Retinal pigment epithelial cell (primary cell): ENCODE data around the gene ARFGAP3.
A peak's percentile ranks its signal among the peaks of the same experiment; 100 is the strongest.

Source experiments
- DNase-seq: peaks from one replicate; pipeline ENCODE4 v3.0.0-alpha.2; 2010; ENCODE audit warnings: low read depth
- H3K4me3 ChIP-seq: 2 replicates; pipeline ENCODE4 v1.5.1; 2011; ENCODE audit warnings: mild to moderate bottlenecking, low read length, control low read depth, moderate library complexity
- TF ChIP-seq, protein P1 (sequence below): conservative IDR thresholded peaks from 2 replicates; pipeline ENCODE4 v1.5.1; 2011; ENCODE audit warnings: low read depth, low read length, control low read depth, inconsistent platforms

The ARFGAP3 gene

DNA sequence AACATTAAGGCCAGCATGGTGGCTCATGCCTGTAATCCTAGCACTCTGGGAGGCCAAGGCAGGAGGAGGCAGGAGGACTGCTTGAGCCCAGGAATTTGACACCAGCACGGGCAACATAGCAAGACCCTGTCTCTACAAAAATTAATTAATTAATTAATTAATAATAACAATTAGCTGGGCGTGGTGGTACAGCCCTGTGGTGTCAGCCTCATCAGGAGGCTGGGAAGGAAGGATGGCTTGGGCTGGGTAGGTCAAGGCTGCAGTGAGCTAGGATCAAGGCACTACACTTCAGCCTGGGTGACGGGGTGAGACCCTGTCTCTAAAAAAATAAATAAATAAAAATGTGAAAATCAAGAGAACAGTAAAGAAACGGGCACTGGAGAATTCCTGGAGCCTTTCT lies 1.4 kb downstream of the ARFGAP3 start:
- TF ChIP-seq, protein P1, sequence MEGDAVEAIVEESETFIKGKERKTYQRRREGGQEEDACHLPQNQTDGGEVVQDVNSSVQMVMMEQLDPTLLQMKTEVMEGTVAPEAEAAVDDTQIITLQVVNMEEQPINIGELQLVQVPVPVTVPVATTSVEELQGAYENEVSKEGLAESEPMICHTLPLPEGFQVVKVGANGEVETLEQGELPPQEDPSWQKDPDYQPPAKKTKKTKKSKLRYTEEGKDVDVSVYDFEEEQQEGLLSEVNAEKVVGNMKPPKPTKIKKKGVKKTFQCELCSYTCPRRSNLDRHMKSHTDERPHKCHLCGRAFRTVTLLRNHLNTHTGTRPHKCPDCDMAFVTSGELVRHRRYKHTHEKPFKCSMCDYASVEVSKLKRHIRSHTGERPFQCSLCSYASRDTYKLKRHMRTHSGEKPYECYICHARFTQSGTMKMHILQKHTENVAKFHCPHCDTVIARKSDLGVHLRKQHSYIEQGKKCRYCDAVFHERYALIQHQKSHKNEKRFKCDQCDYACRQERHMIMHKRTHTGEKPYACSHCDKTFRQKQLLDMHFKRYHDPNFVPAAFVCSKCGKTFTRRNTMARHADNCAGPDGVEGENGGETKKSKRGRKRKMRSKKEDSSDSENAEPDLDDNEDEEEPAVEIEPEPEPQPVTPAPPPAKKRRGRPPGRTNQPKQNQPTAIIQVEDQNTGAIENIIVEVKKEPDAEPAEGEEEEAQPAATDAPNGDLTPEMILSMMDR: no peak

DNA sequence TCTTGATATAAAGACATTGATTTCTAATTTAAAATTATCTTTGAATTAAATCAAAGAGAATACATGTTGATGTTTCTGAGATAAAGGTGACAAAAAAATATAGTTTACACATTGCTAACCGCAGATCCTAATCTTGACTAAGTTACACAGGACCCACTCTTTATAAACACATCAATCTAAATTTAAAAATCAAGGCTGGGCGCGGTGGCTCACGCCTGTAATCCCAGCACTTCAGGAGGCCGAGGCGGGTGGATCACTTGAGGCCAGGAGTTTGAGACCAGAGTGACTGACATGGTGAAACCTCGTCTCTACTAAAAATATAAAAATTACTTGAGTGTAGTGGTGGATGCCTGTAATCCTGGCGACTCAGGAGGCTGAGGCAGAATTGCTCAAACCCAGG lies 1.9 kb downstream of the ARFGAP3 start:
- no peak overlapping the region for H3K4me3 ChIP-seq
- TF ChIP-seq, protein P1: no peak
- DNase-seq: no peak

More for the DNA sequence above, 1.4 kb downstream of the ARFGAP3 start:
- peak overlapping the region; percentile 86 for H3K4me3 ChIP-seq
- DNase-seq: no peak

DNA sequence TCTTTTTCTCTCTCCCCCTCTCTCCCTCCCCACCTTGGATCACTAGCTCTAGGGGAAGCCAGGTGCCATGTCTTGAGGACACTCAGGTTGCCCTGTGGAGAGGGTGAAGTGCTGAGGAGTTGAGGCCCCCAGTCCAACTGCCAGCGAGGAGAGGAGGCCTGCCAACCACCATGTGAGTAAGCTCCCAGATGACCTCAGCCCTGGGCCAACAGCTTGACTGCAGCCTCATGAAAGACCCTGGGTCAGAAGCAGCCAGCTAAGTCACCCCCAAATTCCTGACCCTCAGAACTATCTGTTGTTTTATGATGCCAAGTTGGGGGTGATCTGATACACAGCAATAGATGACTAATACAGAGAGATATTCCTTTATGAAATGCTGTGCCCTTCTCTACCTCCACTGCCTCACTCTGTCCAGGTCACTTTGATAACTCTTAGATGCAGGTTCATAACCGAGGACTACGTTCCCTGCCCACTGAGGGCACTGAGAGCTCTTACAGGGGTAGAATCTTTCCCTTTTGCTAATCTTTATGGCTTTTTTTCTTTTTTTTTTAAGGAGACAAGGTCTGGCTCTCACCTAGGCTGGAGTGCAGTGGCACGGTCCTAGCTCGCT lies 8.0 kb downstream of the ARFGAP3 start:
- H3K4me3 ChIP-seq: no peak overlapping the region
- TF ChIP-seq, protein P1: no peak
- no peak for DNase-seq

DNA sequence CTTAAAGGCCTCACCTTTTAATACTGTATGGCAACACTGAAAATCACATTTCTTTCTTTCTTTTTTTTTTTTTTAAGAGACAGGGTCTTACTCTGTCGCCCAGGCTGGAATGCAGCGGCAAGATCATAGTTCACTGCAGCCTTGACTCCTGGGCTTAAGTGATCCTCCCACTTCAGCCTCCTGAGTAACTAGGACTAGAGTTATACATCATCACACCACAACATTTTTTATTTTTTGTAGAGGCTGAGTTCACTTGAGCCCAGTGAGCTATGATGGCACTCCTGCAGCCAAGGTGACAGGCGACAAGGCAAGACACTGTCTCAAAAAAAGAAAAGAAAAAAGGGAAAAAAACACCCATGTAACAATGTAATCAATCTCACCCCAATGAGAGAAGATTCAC lies 10.0 kb downstream of the ARFGAP3 start:
- no peak for DNase-seq
- TF ChIP-seq, protein P1: no peak
- H3K4me3 ChIP-seq: no peak overlapping the region

DNA sequence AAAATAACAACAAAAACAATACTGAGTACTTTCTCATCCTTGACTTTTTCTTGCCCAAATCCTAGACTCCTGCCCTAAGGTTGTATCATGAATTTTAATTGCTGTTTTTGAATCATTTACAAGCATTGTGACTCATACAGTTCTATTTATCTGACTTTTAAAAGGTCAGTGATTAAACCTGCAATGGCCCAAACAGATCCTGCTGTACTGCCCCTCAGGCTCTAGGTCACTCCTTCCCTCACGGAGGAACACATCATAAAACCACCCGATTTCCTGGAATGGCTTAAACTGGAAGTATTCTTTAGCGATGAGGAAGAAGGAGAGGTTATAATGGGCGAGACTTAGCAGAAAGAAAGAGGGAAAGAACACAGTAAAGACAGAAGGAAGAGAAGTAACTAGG lies 12.3 kb downstream of the ARFGAP3 start:
- TF ChIP-seq, protein P1: no peak
- no peak for DNase-seq
- no peak overlapping the region for H3K4me3 ChIP-seq

DNA sequence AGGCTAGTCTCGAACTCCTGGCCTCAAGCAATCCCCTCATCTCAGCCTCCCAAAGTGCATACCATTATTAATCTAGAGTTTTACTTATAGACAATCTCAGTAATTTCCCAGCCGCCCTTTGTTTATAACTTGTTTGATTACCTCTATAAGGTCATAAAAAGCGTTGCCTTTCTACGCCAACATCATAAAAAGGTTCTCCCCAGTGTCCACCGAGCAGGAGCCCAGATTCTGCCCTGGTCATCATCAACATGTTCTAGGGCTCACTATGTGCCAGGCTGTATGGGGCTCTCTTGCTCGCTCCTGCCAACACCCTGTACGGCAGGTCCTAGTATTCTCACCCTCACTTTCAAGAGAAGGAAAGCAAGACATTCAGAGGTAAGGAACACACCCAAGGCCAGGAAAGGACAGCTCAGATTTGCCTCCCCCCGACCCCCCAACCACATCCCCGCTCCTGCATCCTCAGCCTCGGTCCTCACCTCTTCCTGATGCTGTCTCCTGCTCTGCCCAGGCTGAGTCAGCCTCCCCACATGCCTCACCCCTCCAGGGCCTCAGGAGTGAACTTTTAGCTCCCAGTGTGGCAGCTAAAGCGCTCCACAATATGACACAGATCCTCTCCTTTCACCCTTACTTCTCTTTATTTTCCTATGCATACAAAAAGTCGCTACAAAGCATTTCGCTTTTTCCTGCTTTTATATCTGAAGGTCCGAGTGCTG lies 14.3 kb downstream of the ARFGAP3 start:
- H3K4me3 ChIP-seq: no peak overlapping the region
- DNase-seq: no peak
- TF ChIP-seq, protein P1: no peak

DNA sequence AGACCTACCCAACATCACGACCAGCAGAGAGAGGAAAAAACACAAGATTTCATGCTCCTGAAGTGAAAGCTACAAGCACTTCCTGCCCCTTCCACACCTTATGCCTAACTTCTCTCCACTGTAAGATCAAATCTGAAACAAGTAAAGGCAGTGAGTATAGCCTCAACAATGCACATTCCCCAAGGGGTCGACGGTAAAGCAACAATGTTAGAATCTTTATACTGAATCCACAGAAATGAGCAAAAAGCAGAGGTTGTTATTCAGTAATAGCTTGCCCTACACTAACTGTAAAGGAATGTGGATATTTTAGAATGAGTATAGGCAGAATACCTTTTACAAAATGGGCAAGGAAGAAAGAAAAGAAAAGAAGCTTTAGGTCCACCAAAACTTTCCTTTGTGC lies 15.6 kb downstream of the ARFGAP3 start:
- TF ChIP-seq, protein P1: no peak
- no peak overlapping the region for H3K4me3 ChIP-seq
- no peak for DNase-seq
